ENCODE results near the gene SLC35G1. TPM values are rescaled to one million over a fixed set of nuclear protein-coding genes. Genes with fewer than 3 reads are reported as not detected.

Gene SLC35G1
- total and polyA plus RNA-seq, 12 donors = 0.86 to 4.0 (median 2.4) TPM

DNA sequence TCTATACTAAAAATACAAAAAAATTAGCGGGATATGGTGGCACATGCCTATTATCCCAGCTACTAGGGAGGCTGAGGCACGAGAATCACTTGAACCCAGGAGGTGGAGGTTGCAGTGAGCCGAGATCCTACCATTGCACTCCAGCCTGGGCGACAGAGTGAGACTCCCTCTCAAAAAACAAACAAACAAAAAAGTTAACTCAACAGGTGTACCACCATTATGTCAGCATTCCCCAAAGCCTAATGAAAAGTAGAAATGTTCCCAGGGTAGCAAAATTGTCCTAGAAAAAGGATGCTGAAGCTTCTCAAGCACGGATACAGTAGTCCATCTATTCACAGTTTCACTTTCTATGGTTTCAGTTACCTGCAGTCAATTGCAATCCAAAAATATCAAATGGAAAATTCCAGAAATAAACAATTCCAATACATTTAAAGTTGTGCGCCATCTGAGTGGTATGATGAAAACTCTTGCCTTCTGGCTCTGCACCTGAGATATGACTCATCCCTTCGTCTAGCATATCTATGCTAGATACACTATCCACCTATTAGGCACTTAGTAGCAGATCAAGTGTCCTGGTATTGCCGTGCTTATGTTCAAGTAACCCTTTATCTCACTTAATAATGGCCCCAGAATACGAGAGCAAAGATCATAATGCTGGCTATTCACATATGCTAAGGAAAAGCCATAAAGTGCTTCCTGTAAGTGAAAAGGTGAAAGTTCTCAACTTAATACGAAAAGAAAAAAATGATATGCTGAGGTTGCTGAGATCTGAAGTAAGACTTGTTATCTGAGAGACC lies 37.2 kb upstream of the SLC35G1 start:
- intact Hi-C loops (cut with DNase I) = no loop called here

DNA sequence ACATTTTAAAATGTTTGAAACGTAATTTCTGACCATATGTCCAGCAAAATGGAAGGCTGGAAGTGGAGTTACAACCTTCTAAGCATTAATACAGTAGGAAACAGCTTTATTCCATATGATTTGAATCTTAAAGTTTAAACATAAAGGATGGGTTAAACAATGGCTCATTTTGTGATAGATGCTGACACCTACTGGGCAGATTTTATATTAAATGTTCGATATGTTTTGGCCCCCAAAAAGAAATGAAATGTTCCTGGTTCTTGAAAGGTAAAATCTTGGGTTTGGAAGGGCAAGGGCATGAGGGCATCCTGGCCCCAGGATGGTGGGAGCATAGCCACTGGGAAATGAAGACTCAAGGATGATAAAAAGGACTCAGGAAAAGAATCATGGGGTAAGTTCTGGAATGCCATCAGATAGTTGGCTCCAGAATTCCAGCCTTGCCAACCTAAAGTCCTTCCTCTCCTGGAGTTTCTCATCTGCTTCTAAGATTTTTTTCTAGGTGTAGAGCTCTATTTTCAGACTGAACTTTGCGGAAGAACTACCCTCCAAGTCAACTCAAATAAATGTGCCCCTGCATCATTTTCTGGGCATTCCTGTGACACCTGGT lies 34.6 kb upstream of the SLC35G1 start:
- WGBS, 2 donors = 34 to 38% methylated on average over 3 of the region's 3 CpGs
- TF ChIP-seq, protein P1, sequence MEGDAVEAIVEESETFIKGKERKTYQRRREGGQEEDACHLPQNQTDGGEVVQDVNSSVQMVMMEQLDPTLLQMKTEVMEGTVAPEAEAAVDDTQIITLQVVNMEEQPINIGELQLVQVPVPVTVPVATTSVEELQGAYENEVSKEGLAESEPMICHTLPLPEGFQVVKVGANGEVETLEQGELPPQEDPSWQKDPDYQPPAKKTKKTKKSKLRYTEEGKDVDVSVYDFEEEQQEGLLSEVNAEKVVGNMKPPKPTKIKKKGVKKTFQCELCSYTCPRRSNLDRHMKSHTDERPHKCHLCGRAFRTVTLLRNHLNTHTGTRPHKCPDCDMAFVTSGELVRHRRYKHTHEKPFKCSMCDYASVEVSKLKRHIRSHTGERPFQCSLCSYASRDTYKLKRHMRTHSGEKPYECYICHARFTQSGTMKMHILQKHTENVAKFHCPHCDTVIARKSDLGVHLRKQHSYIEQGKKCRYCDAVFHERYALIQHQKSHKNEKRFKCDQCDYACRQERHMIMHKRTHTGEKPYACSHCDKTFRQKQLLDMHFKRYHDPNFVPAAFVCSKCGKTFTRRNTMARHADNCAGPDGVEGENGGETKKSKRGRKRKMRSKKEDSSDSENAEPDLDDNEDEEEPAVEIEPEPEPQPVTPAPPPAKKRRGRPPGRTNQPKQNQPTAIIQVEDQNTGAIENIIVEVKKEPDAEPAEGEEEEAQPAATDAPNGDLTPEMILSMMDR (IDR thresholded peaks at IDR 0.05) = peak in 6 of 9 donors; percentile 21 to 41 (median 34)
- no peaks in the 10 kb centered on the region for H3K36me3 ChIP-seq
- H3K4me1 ChIP-seq = no peaks in the 10 kb centered on the region
- intact Hi-C loops (cut with DNase I) = no loop called here
- H3K27ac ChIP-seq = no peak overlapping the region
- H3K9me3 ChIP-seq = no peaks in the 10 kb centered on the region
- H3K27me3 ChIP-seq = peaks cover 0 to 10% (median 0%) of the 10 kb centered on the region in 7 donors
- ATAC-seq (no peak), DNase-seq (no peak)
- H3K4me3 ChIP-seq = no peak overlapping the region

More for the DNA sequence above, 37.2 kb upstream of the SLC35G1 start:
- H3K4me3 ChIP-seq = no peak overlapping the region
- ATAC-seq (no peak), DNase-seq (no peak)
- H3K27me3 ChIP-seq = peaks cover 0 to 9% (median 0%) of the 10 kb centered on the region in 7 donors
- peaks cover 0 to 11% (median 0%) of the 10 kb centered on the region in 11 donors for H3K9me3 ChIP-seq
- TF ChIP-seq, protein P1 (IDR thresholded peaks at IDR 0.05) = no peak
- no peak overlapping the region for H3K27ac ChIP-seq
- 77 to 79% methylated on average over 10 of the region's 10 CpGs for WGBS, 2 donors
- H3K36me3 ChIP-seq = no peaks in the 10 kb centered on the region
- no peaks in the 10 kb centered on the region for H3K4me1 ChIP-seq

DNA sequence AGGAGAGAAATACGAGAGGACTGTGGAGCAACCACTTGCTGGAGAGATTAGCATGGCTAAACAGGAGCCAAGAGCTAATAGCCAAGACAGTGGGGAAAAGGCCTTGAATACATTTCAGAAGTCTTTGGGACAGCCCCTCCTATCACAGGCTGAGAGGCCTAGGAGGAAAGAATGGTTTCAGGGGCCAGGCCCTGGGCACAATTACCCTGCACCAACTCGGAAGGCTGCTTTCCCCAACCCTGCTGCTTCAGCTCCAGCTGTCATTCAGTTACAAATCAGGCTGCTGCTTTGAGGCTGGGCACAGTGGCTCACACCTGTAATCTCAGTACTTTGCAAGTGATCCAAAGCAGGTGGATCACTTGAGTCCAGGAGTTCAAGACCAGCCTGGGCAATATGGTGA lies 32.0 kb upstream of the SLC35G1 start:
- ATAC-seq (no peak), DNase-seq (no peak)
- H3K4me3 ChIP-seq = no peak overlapping the region
- H3K36me3 ChIP-seq = no peaks in the 10 kb centered on the region
- peaks cover 0 to 13% (median 4%) of the 10 kb centered on the region in 7 donors for H3K27me3 ChIP-seq
- no peaks in the 10 kb centered on the region for H3K9me3 ChIP-seq
- 74 to 79% methylated on average over 2 of the region's 2 CpGs for WGBS, 2 donors
- intact Hi-C loops (cut with DNase I) = no loop called here
- H3K4me1 ChIP-seq = no peaks in the 10 kb centered on the region
- TF ChIP-seq, protein P1 (IDR thresholded peaks at IDR 0.05) = no peak
- no peak overlapping the region for H3K27ac ChIP-seq

DNA sequence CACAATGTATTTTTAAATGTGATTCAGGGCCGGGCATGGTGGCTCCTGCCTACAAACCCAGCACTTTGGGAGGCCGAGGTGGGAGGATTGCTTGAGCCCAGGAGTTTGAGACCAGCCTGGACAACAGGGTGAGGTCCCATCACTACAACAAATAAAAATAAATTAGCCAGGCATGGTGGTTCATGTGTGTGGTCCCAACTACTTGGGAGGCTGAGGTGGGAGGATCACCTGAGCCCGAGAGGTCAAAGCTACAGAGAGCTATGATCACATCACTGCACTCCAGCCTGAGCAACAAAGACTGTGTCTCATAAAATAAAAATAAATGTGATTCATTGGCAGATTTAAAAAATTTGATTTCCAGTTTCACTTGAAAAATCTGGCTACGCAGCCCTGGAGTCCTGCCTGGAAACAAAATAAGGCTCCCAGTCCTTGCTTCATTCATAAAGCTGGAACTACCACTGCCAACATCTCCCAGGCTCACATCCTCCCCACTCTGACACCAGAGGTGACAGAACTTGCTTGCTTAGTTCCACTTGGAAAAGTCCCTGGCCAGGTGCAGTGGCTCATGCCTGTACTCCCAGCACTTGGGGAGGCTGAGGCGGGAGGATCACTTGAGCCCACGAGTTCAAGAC lies 27.9 kb upstream of the SLC35G1 start:
- TF ChIP-seq, protein P1 (IDR thresholded peaks at IDR 0.05) = no peak
- WGBS, 2 donors = 69 to 81% methylated on average over 6 of the region's 6 CpGs
- H3K9me3 ChIP-seq = peaks cover 0 to 3% (median 0%) of the 10 kb centered on the region in 11 donors
- DNase-seq = no peak
- no peak for ATAC-seq
- H3K27ac ChIP-seq = no peak overlapping the region
- H3K4me1 ChIP-seq = no peaks in the 10 kb centered on the region
- intact Hi-C loops (cut with DNase I) = no loop called here
- H3K27me3 ChIP-seq = peaks cover 0 to 25% (median 15%) of the 10 kb centered on the region in 7 donors
- no peaks in the 10 kb centered on the region for H3K36me3 ChIP-seq
- H3K4me3 ChIP-seq = no peak overlapping the region

All from heart right ventricle (tissue), 16 donors.